SK-N-SH treated with all-trans-retinoic acid at 6 μM for 48 hours (cell line): ENCODE measurements around the gene PALD1.

Experiments
- ATAC-seq: fragments of 200-7000 bp; cut with Tn5 transposase; 3 replicates; pipeline ENCODE4 v1.9.1; 2020; ENCODE audit warnings: mild to moderate bottlenecking, moderate library complexity
- ARNTL ChIP-seq: fragments of 450-650 bp; formaldehyde crosslinking; IDR thresholded peaks from 2 replicates; pipeline ENCODE4 v1.5.0; 2020; ENCODE audit warnings: low read depth, mild to moderate bottlenecking, moderate library complexity, borderline replicate concordance
- BACH2 ChIP-seq: fragments of 250-450 bp; sonication (Bioruptor Pico); IDR thresholded peaks from 2 replicates; pipeline ENCODE4 v1.9.0; 2021; ENCODE audit warnings: mild to moderate bottlenecking, borderline replicate concordance
- CREB5 ChIP-seq: fragments of 250-450 bp; sonication (Bioruptor Pico); IDR thresholded peaks from 2 replicates; pipeline ENCODE4 v1.5.1; 2020; ENCODE audit warnings: low read depth, mild to moderate bottlenecking, moderate library complexity
- CSDC2 ChIP-seq: fragments of 250-450 bp; sonication (Bioruptor Pico); IDR thresholded peaks from 2 replicates; pipeline ENCODE4 v1.5.0; 2020; ENCODE audit warnings: mild to moderate bottlenecking, moderate library complexity
- ESRRG ChIP-seq: fragments of 250-450 bp; sonication (Bioruptor Pico); IDR thresholded peaks from 2 replicates; pipeline ENCODE4 v1.6.1; 2021; ENCODE audit warnings: mild to moderate bottlenecking
- GLIS3 ChIP-seq: fragments of 250-450 bp; sonication (Bioruptor Pico); IDR thresholded peaks from 2 replicates; pipeline ENCODE4 v1.5.0; 2020; ENCODE audit warnings: mild to moderate bottlenecking, moderate library complexity
- ISL1 ChIP-seq: fragments of 250-450 bp; sonication (Bioruptor Pico); IDR thresholded peaks from 2 replicates; pipeline ENCODE4 v2.1.2; 2022; ENCODE audit warnings: mild to moderate bottlenecking, moderate library complexity
- OSR1 ChIP-seq: fragments of 250-450 bp; sonication (Bioruptor Pico); IDR thresholded peaks from 2 replicates; pipeline ENCODE4 v1.8.0; 2022; ENCODE audit warnings: moderate library complexity, mild to moderate bottlenecking, inconsistent platforms
- POU6F1 ChIP-seq: fragments of 250-450 bp; sonication (Bioruptor Pico); IDR thresholded peaks from 2 replicates; pipeline ENCODE4 v1.8.0; 2021; ENCODE audit warnings: low read depth, mild to moderate bottlenecking, moderate library complexity, borderline replicate concordance
- RARB ChIP-seq: fragments of 250-450 bp; sonication (Bioruptor Pico); IDR thresholded peaks from 2 replicates; pipeline ENCODE4 v1.8.0; 2021; ENCODE audit warnings: mild to moderate bottlenecking, moderate library complexity
- SNAI2 ChIP-seq: fragments of 250-450 bp; sonication (Bioruptor Pico); IDR thresholded peaks from 2 replicates; pipeline ENCODE4 v1.5.0; 2020; ENCODE audit warnings: mild to moderate bottlenecking, moderate library complexity
- TCF4 ChIP-seq: fragments of 250-450 bp; sonication (Bioruptor Pico); IDR thresholded peaks from 2 replicates; pipeline ENCODE4 v1.8.0; 2021; ENCODE audit warnings: mild to moderate bottlenecking, moderate library complexity, borderline replicate concordance
- TOX ChIP-seq: fragments of 250-450 bp; sonication (Bioruptor Pico); IDR thresholded peaks from 2 replicates; pipeline ENCODE4 v1.8.0; 2021; ENCODE audit warnings: mild to moderate bottlenecking, moderate library complexity, borderline replicate concordance
- ZC3H10 ChIP-seq: fragments of 250-450 bp; sonication (Bioruptor Pico); IDR thresholded peaks from 2 replicates; pipeline ENCODE4 v1.5.1; 2021; ENCODE audit warnings: mild to moderate bottlenecking, moderate library complexity
- ZFP30 ChIP-seq: fragments of 450-650 bp; formaldehyde crosslinking; IDR thresholded peaks from 2 replicates; pipeline ENCODE4 v1.5.0; 2022; ENCODE audit warnings: mild to moderate bottlenecking, moderate library complexity
- ZNF565 ChIP-seq: fragments of 450-650 bp; formaldehyde crosslinking; conservative IDR thresholded peaks from 2 replicates; pipeline ENCODE4 v1.5.0; 2020; ENCODE audit warnings: low read depth, mild to moderate bottlenecking, moderate library complexity
- ZNF70 ChIP-seq: fragments of 450-650 bp; formaldehyde crosslinking; IDR thresholded peaks from 2 replicates; pipeline ENCODE4 v1.5.0; 2020; ENCODE audit warnings: mild to moderate bottlenecking, moderate library complexity
- ZNF8 ChIP-seq: fragments of 450-650 bp; formaldehyde crosslinking; IDR thresholded peaks from 2 replicates; pipeline ENCODE4 v1.5.0; 2020; ENCODE audit warnings: mild to moderate bottlenecking, moderate library complexity
- TF ChIP-seq, protein P1 (sequence below): fragments of 250-450 bp; sonication (Bioruptor Pico); IDR thresholded peaks from 2 replicates; pipeline ENCODE4 v1.8.0; 2020; ENCODE audit warnings: mild to moderate bottlenecking, moderate library complexity, borderline replicate concordance
- TF ChIP-seq, protein P2 (sequence below): fragments of 250-450 bp; sonication (Bioruptor Pico); IDR thresholded peaks from 2 replicates; pipeline ENCODE4 v1.5.0; 2020; ENCODE audit warnings: mild to moderate bottlenecking, moderate library complexity
- TF ChIP-seq, protein P3 (sequence below): fragments of 250-450 bp; sonication (Bioruptor Pico); IDR thresholded peaks from 2 replicates; pipeline ENCODE4 v1.5.1; 2021; ENCODE audit warnings: mild to moderate bottlenecking, moderate library complexity

The PALD1 gene

GRCh38 chr10:70492786-70493659 lies 14.5 kb downstream of the PALD1 start (continued):
- TF ChIP-seq ARNTL (CRISPR knock-in tag) (no peak), SNAI2 (no peak), CREB5 (CRISPR knock-in tag) (no peak), ZNF70 (CRISPR knock-in tag) (no peak), RARB (no peak)

- ATAC-seq, result no peak
- TF ChIP-seq CSDC2 (no peak), GLIS3 (CRISPR knock-in tag) (no peak)
These were observed 15.2 kb downstream of the PALD1 start for GRCh38 chr10:70493660-70494234.

DNA sequence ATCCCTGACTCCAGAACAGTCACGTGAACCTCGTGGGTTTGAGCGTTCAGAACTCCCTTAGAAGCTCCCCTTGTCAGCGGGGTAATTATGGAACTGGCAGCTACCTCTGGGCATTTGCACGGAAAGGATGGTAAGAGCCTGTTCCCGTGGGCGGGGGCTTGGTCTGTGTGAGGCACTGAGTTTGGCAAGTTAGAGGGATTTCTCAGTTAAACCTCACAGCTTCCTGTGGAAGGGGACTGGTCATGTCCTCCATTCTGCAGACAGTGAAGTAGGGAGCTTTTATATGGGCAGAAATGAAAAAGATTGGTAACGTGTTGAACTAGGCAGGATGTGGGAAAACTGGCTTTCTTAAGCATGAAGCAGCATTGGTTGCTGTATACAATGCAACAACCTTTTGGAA lies 16.0 kb downstream of the PALD1 start:
- ATAC-seq, result no peak
- TF ChIP-seq, protein P1, sequence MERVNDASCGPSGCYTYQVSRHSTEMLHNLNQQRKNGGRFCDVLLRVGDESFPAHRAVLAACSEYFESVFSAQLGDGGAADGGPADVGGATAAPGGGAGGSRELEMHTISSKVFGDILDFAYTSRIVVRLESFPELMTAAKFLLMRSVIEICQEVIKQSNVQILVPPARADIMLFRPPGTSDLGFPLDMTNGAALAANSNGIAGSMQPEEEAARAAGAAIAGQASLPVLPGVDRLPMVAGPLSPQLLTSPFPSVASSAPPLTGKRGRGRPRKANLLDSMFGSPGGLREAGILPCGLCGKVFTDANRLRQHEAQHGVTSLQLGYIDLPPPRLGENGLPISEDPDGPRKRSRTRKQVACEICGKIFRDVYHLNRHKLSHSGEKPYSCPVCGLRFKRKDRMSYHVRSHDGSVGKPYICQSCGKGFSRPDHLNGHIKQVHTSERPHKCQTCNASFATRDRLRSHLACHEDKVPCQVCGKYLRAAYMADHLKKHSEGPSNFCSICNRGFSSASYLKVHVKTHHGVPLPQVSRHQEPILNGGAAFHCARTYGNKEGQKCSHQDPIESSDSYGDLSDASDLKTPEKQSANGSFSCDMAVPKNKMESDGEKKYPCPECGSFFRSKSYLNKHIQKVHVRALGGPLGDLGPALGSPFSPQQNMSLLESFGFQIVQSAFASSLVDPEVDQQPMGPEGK, result no peak
- TF ChIP-seq RARB (no peak), POU6F1 (CRISPR knock-in tag) (no peak), ESRRG (CRISPR knock-in tag) (no peak), ZC3H10 (CRISPR knock-in tag) (no peak), ISL1 (no peak), SNAI2 (no peak), ZNF70 (CRISPR knock-in tag) (no peak), ARNTL (CRISPR knock-in tag) (no peak), ZNF565 (CRISPR knock-in tag) (no peak), TOX (CRISPR knock-in tag) (no peak), TCF4 (CRISPR knock-in tag) (no peak), ZFP30 (CRISPR knock-in tag) (no peak), OSR1 (CRISPR knock-in tag) (no peak), CREB5 (CRISPR knock-in tag) (no peak), BACH2 (CRISPR knock-in tag) (no peak), ZNF8 (CRISPR knock-in tag) (no peak), CSDC2 (no peak)
- TF ChIP-seq, protein P2, sequence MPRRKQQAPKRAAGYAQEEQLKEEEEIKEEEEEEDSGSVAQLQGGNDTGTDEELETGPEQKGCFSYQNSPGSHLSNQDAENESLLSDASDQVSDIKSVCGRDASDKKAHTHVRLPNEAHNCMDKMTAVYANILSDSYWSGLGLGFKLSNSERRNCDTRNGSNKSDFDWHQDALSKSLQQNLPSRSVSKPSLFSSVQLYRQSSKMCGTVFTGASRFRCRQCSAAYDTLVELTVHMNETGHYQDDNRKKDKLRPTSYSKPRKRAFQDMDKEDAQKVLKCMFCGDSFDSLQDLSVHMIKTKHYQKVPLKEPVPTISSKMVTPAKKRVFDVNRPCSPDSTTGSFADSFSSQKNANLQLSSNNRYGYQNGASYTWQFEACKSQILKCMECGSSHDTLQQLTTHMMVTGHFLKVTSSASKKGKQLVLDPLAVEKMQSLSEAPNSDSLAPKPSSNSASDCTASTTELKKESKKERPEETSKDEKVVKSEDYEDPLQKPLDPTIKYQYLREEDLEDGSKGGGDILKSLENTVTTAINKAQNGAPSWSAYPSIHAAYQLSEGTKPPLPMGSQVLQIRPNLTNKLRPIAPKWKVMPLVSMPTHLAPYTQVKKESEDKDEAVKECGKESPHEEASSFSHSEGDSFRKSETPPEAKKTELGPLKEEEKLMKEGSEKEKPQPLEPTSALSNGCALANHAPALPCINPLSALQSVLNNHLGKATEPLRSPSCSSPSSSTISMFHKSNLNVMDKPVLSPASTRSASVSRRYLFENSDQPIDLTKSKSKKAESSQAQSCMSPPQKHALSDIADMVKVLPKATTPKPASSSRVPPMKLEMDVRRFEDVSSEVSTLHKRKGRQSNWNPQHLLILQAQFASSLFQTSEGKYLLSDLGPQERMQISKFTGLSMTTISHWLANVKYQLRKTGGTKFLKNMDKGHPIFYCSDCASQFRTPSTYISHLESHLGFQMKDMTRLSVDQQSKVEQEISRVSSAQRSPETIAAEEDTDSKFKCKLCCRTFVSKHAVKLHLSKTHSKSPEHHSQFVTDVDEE (CRISPR knock-in tag), result no peak
- TF ChIP-seq, protein P3, sequence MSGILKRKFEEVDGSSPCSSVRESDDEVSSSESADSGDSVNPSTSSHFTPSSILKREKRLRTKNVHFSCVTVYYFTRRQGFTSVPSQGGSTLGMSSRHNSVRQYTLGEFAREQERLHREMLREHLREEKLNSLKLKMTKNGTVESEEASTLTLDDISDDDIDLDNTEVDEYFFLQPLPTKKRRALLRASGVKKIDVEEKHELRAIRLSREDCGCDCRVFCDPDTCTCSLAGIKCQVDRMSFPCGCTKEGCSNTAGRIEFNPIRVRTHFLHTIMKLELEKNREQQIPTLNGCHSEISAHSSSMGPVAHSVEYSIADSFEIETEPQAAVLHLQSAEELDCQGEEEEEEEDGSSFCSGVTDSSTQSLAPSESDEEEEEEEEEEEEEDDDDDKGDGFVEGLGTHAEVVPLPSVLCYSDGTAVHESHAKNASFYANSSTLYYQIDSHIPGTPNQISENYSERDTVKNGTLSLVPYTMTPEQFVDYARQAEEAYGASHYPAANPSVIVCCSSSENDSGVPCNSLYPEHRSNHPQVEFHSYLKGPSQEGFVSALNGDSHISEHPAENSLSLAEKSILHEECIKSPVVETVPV (CRISPR knock-in tag), result no peak
